H1 (cell line): ENCODE data around the gene STK11. TPM values are rescaled to one million over a fixed set of nuclear protein-coding genes. Genes with fewer than 3 reads are reported as not detected.

Source experiments
- TEAD4 ChIP-seq: IDR thresholded peaks from 2 replicates; pipeline ENCODE4 v1.6.1; 2012; ENCODE audit warnings: low read depth, low read length, inconsistent platforms, mixed read lengths
- polyA plus RNA-seq, 7 experiments: library from polyadenylated mRNA; depleted of rRNA in 3 of 7; stranded (reverse) in 5 of 7; unstranded in 2 of 7; fragments of >200 nt in 5 of 7; fragments of 200-250 nt in 2 of 7; gene quantifications; 1 replicate in 5 of 7; 2 replicates in 1 of 7; 4 replicates in 1 of 7; pipeline versions ENCODE4 v1.2.1 to v1.2.3, GENCODE V29; 2011 to 2013; ENCODE audit warnings: missing spikeins in 2 of 7, mixed read lengths in 2 of 7
- total RNA-seq: library from RNA; stranded (reverse); fragmentation: NEBNext Ultra II Directional; extraction: Animal tissue kit (Norgen Biotek cat#: 25700); gene quantifications from 2 replicates; pipeline ENCODE4 v1.2.1, GENCODE V29; 2021

Gene STK11
- total and polyA plus RNA-seq, 2 of the 8 experiments (the other 6 are each of a cell fraction or from before 2014, with no cell fraction given): 45.3 to 70.7 TPM

DNA sequence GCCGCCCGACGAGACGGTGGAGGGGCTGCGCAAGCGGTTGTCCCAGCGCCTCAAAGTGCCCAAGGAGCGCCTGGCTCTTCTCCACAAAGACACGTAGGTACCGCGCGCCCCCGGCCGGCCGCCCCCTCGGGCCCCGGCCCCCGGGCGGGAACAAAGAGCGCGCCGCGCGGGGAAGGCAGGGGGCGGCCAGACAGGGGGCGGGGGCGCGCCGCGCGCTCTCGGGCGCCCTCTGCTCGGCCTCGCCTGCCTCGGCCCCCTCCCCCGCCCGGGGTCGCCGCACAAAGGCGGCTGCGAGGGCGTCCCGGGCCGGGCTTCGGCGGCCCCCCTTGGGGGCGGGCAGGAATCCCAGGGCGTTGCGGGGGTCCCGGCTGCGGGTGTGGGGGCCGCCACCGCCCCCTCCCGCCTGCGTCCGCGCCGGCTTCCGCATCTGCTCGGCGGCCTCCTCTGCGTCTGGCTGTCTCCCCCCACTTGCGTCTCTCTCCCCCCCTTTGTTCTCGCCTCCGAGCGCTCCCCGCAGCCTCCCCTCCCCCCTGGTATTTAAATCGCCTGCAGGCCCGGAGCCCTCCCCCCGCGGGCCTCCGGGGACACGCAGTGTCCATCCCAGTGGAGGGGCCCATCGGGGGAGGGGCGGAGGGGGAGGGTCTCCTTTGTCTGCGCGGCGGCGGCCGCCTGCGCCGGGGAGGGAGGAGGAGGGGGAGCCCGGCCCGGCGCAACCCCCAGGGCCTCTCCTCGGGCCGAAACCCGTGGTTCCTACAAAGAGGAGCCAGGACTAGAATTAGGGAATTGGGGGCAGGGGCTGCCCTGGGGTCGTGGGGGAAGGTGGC is 45.1 kb downstream of the STK11 start (continued):
- peak; percentile 63; the same call in 1 of the 2 replicates for TF ChIP-seq TEAD4
